K562 (cell line): ENCODE results near the gene TAS2R41. TPM values are rescaled to one million over a fixed set of nuclear protein-coding genes. Genes with fewer than 3 reads are reported as not detected.
A peak's percentile ranks its signal among the peaks of the same experiment; 100 is the strongest.

ENCODE experiments used
- ATAC-seq: fragments of 200-7000 bp; cut with Tn5 transposase; 3 replicates; pipeline ENCODE4 v1.9.1; 2020; ENCODE audit warnings: moderate library complexity
- BruUV-seq: library from RNA; stranded (reverse); fragments of 400-500 nt; replicated peaks from 2 replicates; lab custom pipeline; 2021; lab: Mats Ljungman, UMichigan
- CTCF ChIA-PET: fragments of 300-600 bp; formaldehyde crosslinking; extraction: SDS; loops from one replicate; lab custom pipeline; 2021; ENCODE audit warnings: low intra/inter-chr PET ratio; lab: Yijun Ruan, JAX
- POLR2A ChIA-PET: fragments of 300-600, 350-650 bp; sonication (Branson Sonifier 250); formaldehyde crosslinking; extraction: SDS; loops from one replicate; lab custom pipeline; 2021; ENCODE audit warnings: antibody characterized with exemption, inconsistent platforms; lab: Yijun Ruan, JAX
- DNase-seq, 4 experiments: peaks; one replicate each; pipeline versions ENCODE4 v3.0.0 to v3.0.0-alpha.2; 2011 to 2018; ENCODE audit warnings: low spot score in 3 of 4, mixed read lengths in 3 of 4; ENCODE audit errors: extremely low read depth in 1 of 4
- FAIRE-seq: peaks from 2 replicates; lab custom pipeline; 2011; peaks lifted over from hg19 to GRCh38; lab: Jason Lieb, UNC
- H2AFZ ChIP-seq: 2 replicates; pipeline ENCODE4 v1.6.0; 2011; ENCODE audit warnings: low read depth, low read length, control low read depth, inconsistent platforms
- H3K27ac ChIP-seq: fragments of 200-600 bp; 3 replicates; pipeline ENCODE4 v1.8.0; 2011; ENCODE audit warnings: low read depth, mild to moderate bottlenecking, control low read depth, inconsistent platforms, low read length, moderate library complexity, mixed read lengths; ENCODE audit errors: extremely low read depth
- H3K27me3 ChIP-seq, 2 experiments: fragments of 300-600 bp in 1 of 2; 2 replicates in 1 of 2; 3 replicates in 1 of 2; pipeline versions ENCODE4 v1.6.0 to v1.8.0; 2011; ENCODE audit warnings: inconsistent platforms in 2 of 2, low read length in 2 of 2, mild to moderate bottlenecking in 1 of 2, mixed read lengths in 1 of 2, moderate library complexity in 1 of 2; ENCODE audit not compliant: control insufficient read depth in 2 of 2, insufficient read depth in 2 of 2
- H3K36me3 ChIP-seq: fragments of 300-600 bp; 3 replicates; pipeline ENCODE4 v1.8.0; 2011; ENCODE audit warnings: mild to moderate bottlenecking, low read length, inconsistent platforms; ENCODE audit not compliant: control insufficient read depth, insufficient read depth
- H3K4me1 ChIP-seq, 2 experiments: fragments of 200-600 bp in 1 of 2; replicated peaks in 1 of 2; 2 replicates in 1 of 2; 3 replicates in 1 of 2; pipeline versions ENCODE4 v1.5.1 to v1.8.0; 2011; ENCODE audit warnings: inconsistent platforms in 2 of 2, low read length in 2 of 2, mild to moderate bottlenecking in 1 of 2, mixed read lengths in 1 of 2, moderate library complexity in 1 of 2; ENCODE audit not compliant: control insufficient read depth in 2 of 2, insufficient read depth in 2 of 2
- H3K4me2 ChIP-seq: 2 replicates; pipeline ENCODE4 v1.6.1; 2011; ENCODE audit warnings: low read length, control low read depth, inconsistent platforms, mixed read lengths; ENCODE audit not compliant: insufficient read depth
- H3K4me3 ChIP-seq: fragments of 200-600 bp; sonication (generic), shearing (Covaris generic); 2 replicates; pipeline ENCODE4 v1.5.1; 2016; ENCODE audit warnings: control low read depth, inconsistent platforms
- H3K79me2 ChIP-seq: fragments of 200-600 bp; 3 replicates; pipeline ENCODE4 v1.8.0; 2011; ENCODE audit warnings: low read length, inconsistent platforms; ENCODE audit not compliant: control insufficient read depth, insufficient read depth
- H3K9ac ChIP-seq, 2 experiments: 2 replicates each; pipeline versions ENCODE4 v1.6.0 to v1.6.1; 2011; ENCODE audit warnings: low read depth in 2 of 2, low read length in 2 of 2, control low read depth in 1 of 2, inconsistent platforms in 1 of 2, mild to moderate bottlenecking in 1 of 2, mixed read lengths in 1 of 2; ENCODE audit not compliant: insufficient read depth in 1 of 2
- H3K9me1 ChIP-seq: one replicate; pipeline ENCODE4 v1.6.0; 2011; ENCODE audit warnings: inconsistent platforms, mild to moderate bottlenecking, low read length, moderate library complexity; ENCODE audit not compliant: control insufficient read depth, insufficient read depth
- H3K9me3 ChIP-seq: replicated peaks from 2 replicates; pipeline ENCODE4 v1.5.1; 2011; ENCODE audit warnings: low read depth, low read length, inconsistent platforms; ENCODE audit not compliant: control insufficient read depth, insufficient read depth
- H4K20me1 ChIP-seq: replicated peaks from 2 replicates; pipeline ENCODE4 v1.6.1; 2011; ENCODE audit warnings: low read length, inconsistent platforms, mixed read lengths; ENCODE audit not compliant: control insufficient read depth, insufficient read depth
- ARID1B ChIP-seq: fragments of 450-650 bp; IDR thresholded peaks from 2 replicates; pipeline ENCODE4 v1.6.1; 2016; ENCODE audit warnings: antibody characterized with exemption, mild to moderate bottlenecking, inconsistent platforms
- ARID3B ChIP-seq: fragments of 250-450 bp; sonication (Bioruptor Pico); IDR thresholded peaks from 2 replicates; pipeline ENCODE4 v1.4.0; 2020; ENCODE audit warnings: borderline replicate concordance
- MEF2D ChIP-seq: conservative IDR thresholded peaks from 2 replicates; pipeline ENCODE4 v1.6.1; 2016; ENCODE audit warnings: low read depth, missing genetic modification characterization, missing compliant biosample characterization
- MLLT1 ChIP-seq, 2 experiments: fragments of 450-650 bp; IDR thresholded peaks; 2 replicates each; pipeline ENCODE4 v1.6.1; 2016
- MTA3 ChIP-seq: fragments of 450-650 bp; formaldehyde crosslinking; IDR thresholded peaks from 2 replicates; pipeline ENCODE4 v1.6.1; 2017; ENCODE audit warnings: mild to moderate bottlenecking, borderline replicate concordance
- PCBP2 ChIP-seq: fragments of 200-400 bp; formaldehyde crosslinking; IDR thresholded peaks from 2 replicates; pipeline ENCODE4 v1.6.1; 2018; ENCODE audit warnings: low read length, low read depth, mild to moderate bottlenecking, moderate library complexity; ENCODE audit not compliant: poor library complexity, severe bottlenecking
- TFAP4 ChIP-seq: sonication (generic); formaldehyde crosslinking; IDR thresholded peaks from 2 replicates; pipeline ENCODE4 v1.8.0; 2022; ENCODE audit warnings: missing genetic modification reagents, mild to moderate bottlenecking, moderate library complexity, borderline replicate concordance
- ZBTB34 ChIP-seq: fragments of 250-450 bp; sonication (Bioruptor Pico); IDR thresholded peaks from 2 replicates; pipeline ENCODE4 v1.8.0; 2021; ENCODE audit warnings: mild to moderate bottlenecking, moderate library complexity
- ZNF146 ChIP-seq: IDR thresholded peaks from one replicate; pipeline ENCODE4 v1.6.1; 2018; ENCODE audit warnings: missing compliant biosample characterization; ENCODE audit not compliant: unreplicated experiment
- ZNF217 ChIP-seq: sonication (generic); formaldehyde crosslinking; IDR thresholded peaks from 2 replicates; pipeline ENCODE4 v1.8.0; 2022; ENCODE audit warnings: mild to moderate bottlenecking, missing genetic modification reagents
- ZNF24 ChIP-seq: fragments of 450-650 bp; IDR thresholded peaks from 2 replicates; pipeline ENCODE4 v1.6.1; 2016
- ZNF282 ChIP-seq: sonication (generic); formaldehyde crosslinking; IDR thresholded peaks from 2 replicates; pipeline ENCODE4 v1.8.1; 2023; ENCODE audit warnings: missing genetic modification reagents
- ZNF639 ChIP-seq, 2 experiments: fragments of 200-800 bp in 1 of 2; sonication (Bioruptor generic) in 1 of 2; sonication (generic) in 1 of 2; formaldehyde crosslinking in 1 of 2; IDR thresholded peaks in 1 of 2; conservative IDR thresholded peaks in 1 of 2; 2 replicates each; pipeline versions ENCODE4 v1.5.0 to v1.6.1; 2016 to 2020; ENCODE audit warnings: missing compliant biosample characterization in 1 of 2, missing genetic modification characterization in 1 of 2, missing genetic modification reagents in 1 of 2
- ZNF785 ChIP-seq: fragments of 250-450 bp; sonication (Bioruptor Pico); IDR thresholded peaks from 2 replicates; pipeline ENCODE4 v1.4.0; 2020; ENCODE audit warnings: mild to moderate bottlenecking
- ZNF79 ChIP-seq: fragments of 250-450 bp; sonication (Bioruptor Pico); IDR thresholded peaks from 2 replicates; pipeline ENCODE4 v1.4.0; 2020; ENCODE audit warnings: low read depth, mild to moderate bottlenecking, moderate library complexity
- WGBS: fragments of 100-300 bp; shearing (Covaris generic); methylation state at CpG from one replicate; pipeline ENCODE4 v1.1.6; 2016; ENCODE audit warnings: low coverage, mixed read lengths; ENCODE audit not compliant: insufficient coverage; ENCODE audit errors: missing lambda C conversion rate; 5-methylcytosine and 5-hydroxymethylcytosine counted together
- in situ Hi-C: fragments of 300-500 bp; cut with MboI; formaldehyde crosslinking; loops from 4 replicates; pipeline ENCODE4 v1.15.0; 2018; ENCODE audit warnings: inconsistent platforms, mixed read lengths
- intact Hi-C: fragments of 100-400 bp; cut with micrococcal nuclease; formaldehyde crosslinking; loops from 2 replicates; pipeline ENCODE4 v1.14.2; 2022
- polyA plus RNA-seq, 8 experiments: library from polyadenylated mRNA; depleted of rRNA in 4 of 8; stranded (reverse) in 5 of 8; unstranded in 3 of 8; fragments of >200 nt; fragmentation: Nextera tagmentation in 2 of 8; fragmentation: Illumina TruSeq in 1 of 8; extraction: Ambion mirVana in 2 of 8; extraction: Trizol in 1 of 8; gene quantifications; 2 replicates each; pipeline versions ENCODE4 v1.2.1 to v1.2.3, GENCODE V29; 2011 to 2014; ENCODE audit warnings: inconsistent platforms in 1 of 8, missing spikeins in 1 of 8
- total RNA-seq, 7 experiments: library from RNA; depleted of rRNA in 6 of 7; stranded (reverse); fragments of >200 nt in 6 of 7; fragmentation: Illumina TruSeq in 2 of 7; extraction: Trizol in 2 of 7; gene quantifications; 2 replicates each; pipeline versions ENCODE4 v1.2.1 to v1.2.3, GENCODE V29; 2011 to 2021; ENCODE audit warnings: low replicate concordance in 1 of 7

The TAS2R41 gene
- total and polyA plus RNA-seq, 9 of the 15 experiments (the other 6 are each of a cell fraction or from before 2014, with no cell fraction given) = not detected

GRCh38 chr7:143514995-143515735 is 37.5 kb downstream of the TAS2R41 start:
- H2AFZ ChIP-seq = no peak overlapping the region
- POLR2A ChIA-PET = interaction anchor here (0.7 to 1.9 kb wide), 3 partner anchors 8 to 65 kb away, joined by 3 to 5 read pairs (median 5); no protein-coding TSS in a partner anchor
- in situ Hi-C loops = no loop called here
- H3K4me3 ChIP-seq = no peak overlapping the region
- no peak for DNase-seq
- intact Hi-C loops = no loop called here
- no peaks in the 10 kb centered on the region for H4K20me1 ChIP-seq
- peak; percentile 56 for FAIRE-seq
- H3K27ac ChIP-seq = no peak overlapping the region
- WGBS = 6% methylated on average over 3 of the region's 3 CpGs
- no peaks in the 10 kb centered on the region for H3K9me1 ChIP-seq
- no peaks in the 10 kb centered on the region for H3K79me2 ChIP-seq
- no peak overlapping the region for H3K4me2 ChIP-seq
- no TSS peak for BruUV-seq
- no peak for ATAC-seq
- H3K9ac ChIP-seq = no peak overlapping the region
- H3K36me3 ChIP-seq = no peaks in the 10 kb centered on the region
- H3K27me3 ChIP-seq = peaks cover 32 to 38% of the 10 kb centered on the region in 2 experiments
- peaks cover 0 to 13% of the 10 kb centered on the region in 2 experiments; a peak in 2 of 5 replicates for H3K4me1 ChIP-seq
- CTCF ChIA-PET = no interaction called here
- no peaks in the 10 kb centered on the region for H3K9me3 ChIP-seq
- TF ChIP-seq ZNF79 (CRISPR knock-in tag) (no peak), MTA3 (no peak), ZNF785 (CRISPR knock-in tag) (no peak), TFAP4 (CRISPR knock-in tag) (no peak), ZBTB34 (CRISPR knock-in tag) (no peak), PCBP2 (no peak), ZNF217 (CRISPR knock-in tag) (no peak), MLLT1 (IDR thresholded peaks at IDR 0.05) (no peak), ARID1B (no peak), ARID3B (CRISPR knock-in tag) (no peak), MEF2D (tag) (no peak), ZNF282 (no peak), ZNF24 (no peak), ZNF146 (CRISPR knock-in tag) (no peak), ZNF639 (CRISPR knock-in tag; conservative IDR thresholded peaks at IDR 0.05 in 1 of 2, IDR thresholded peaks at IDR 0.05 in 1 of 2) (no peak)
